Tibial nerve (tissue), 4 donors: Measurements from ENCODE around the gene CCDC43.

Source experiments
- CTCF ChIP-seq, 5 experiments: fragments of 200-600 bp in 3 of 5; fragments of 450-650 bp in 2 of 5; sonication (generic) in 3 of 5; IDR thresholded peaks; one replicate each; pipeline ENCODE4 v1.5.1; 2016 to 2019; ENCODE audit warnings: antibody characterized with exemption in 5 of 5, mild to moderate bottlenecking in 3 of 5, moderate library complexity in 2 of 5
- EP300 ChIP-seq, 2 donors: sonication (generic); formaldehyde crosslinking; IDR thresholded peaks; one replicate each; pipeline ENCODE4 v1.6.1; 2017; ENCODE audit warnings: antibody characterized with exemption in 2 of 2, mild to moderate bottlenecking in 1 of 2
- POLR2A ChIP-seq, 2 donors: fragments of 450-650 bp; IDR thresholded peaks; one replicate each; pipeline ENCODE4 v1.6.1; 2017; ENCODE audit warnings: antibody characterized with exemption in 2 of 2, mild to moderate bottlenecking in 2 of 2, moderate library complexity in 2 of 2

GRCh38 chr17:44651228-44651627 lies 38.3 kb downstream of the CCDC43 start:
- TF ChIP-seq CTCF (IDR thresholded peaks at IDR 0.05) (no peak), POLR2A (IDR thresholded peaks at IDR 0.05) (no peak), EP300 (IDR thresholded peaks at IDR 0.05) (no peak)
